ENCODE results near the gene SBNO2.

DNA sequence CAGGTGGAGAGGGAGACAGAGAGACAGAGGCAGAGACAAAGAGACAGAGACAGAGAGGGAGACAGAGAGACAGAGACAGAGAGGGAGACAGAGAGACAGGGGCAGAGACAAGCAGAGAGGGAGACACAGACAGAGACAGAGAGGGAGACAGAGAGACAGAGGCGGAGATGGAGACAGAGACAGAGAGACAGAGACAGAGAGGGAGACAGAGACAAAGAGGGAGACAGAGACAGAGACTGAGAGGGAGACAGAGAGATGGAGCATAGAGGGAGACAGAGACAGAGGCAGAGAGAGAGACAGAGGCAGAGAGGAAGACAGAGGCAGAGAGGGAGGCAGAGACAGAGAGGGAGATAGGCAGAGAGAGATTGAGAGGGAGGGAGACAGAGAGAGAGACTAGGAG, 29.3 kb downstream of the SBNO2 start:
- no peak for TF ChIP-seq EZH2 (optimal IDR thresholded peaks at IDR 0.05; ENCODE audit: low read depth, low read length)
- TF ChIP-seq, protein P1, sequence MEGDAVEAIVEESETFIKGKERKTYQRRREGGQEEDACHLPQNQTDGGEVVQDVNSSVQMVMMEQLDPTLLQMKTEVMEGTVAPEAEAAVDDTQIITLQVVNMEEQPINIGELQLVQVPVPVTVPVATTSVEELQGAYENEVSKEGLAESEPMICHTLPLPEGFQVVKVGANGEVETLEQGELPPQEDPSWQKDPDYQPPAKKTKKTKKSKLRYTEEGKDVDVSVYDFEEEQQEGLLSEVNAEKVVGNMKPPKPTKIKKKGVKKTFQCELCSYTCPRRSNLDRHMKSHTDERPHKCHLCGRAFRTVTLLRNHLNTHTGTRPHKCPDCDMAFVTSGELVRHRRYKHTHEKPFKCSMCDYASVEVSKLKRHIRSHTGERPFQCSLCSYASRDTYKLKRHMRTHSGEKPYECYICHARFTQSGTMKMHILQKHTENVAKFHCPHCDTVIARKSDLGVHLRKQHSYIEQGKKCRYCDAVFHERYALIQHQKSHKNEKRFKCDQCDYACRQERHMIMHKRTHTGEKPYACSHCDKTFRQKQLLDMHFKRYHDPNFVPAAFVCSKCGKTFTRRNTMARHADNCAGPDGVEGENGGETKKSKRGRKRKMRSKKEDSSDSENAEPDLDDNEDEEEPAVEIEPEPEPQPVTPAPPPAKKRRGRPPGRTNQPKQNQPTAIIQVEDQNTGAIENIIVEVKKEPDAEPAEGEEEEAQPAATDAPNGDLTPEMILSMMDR (IDR thresholded peaks at IDR 0.05; ENCODE audit: low read length), result no peak
